SK-N-SH (cell line): ENCODE results near the gene MBTPS1.
"Not testable (repeated sequence)": the region's sequence is repeated elsewhere in the genome, so short reads cannot be mapped to it uniquely, and the experiment has no call there.

Source experiments
- CTCF ChIP-seq: fragments of 200-600 bp; sonication (generic); IDR thresholded peaks from 2 replicates; pipeline ENCODE4 v1.6.1; 2017; ENCODE audit warnings: antibody characterized with exemption, mild to moderate bottlenecking, moderate library complexity
- TAF1 ChIP-seq: IDR thresholded peaks from 2 replicates; pipeline ENCODE4 v1.6.1; 2012; ENCODE audit warnings: low read depth, mild to moderate bottlenecking, low read length, moderate library complexity, borderline replicate concordance

GRCh38 chr16:84118315-84118714 is 1.6 kb upstream of the MBTPS1 start:
- not testable (repeated sequence) for TF ChIP-seq TAF1, CTCF
